Body of pancreas (tissue), 4 donors: ENCODE measurements around the gene ARHGEF7. TPM values are rescaled to one million over a fixed set of nuclear protein-coding genes. Genes with fewer than 3 reads are reported as not detected.

Source experiments
- ATAC-seq: fragments of 150-250 bp; one replicate; pipeline ENCODE4 v1.9.1; 2016
- DNase-seq, 4 donors: peaks; one replicate each; pipeline ENCODE4 v3.0.0-alpha.2; 2019
- H3K27ac ChIP-seq, 4 donors: fragments of 200-600 bp; sonication (generic); 1 replicate in 3 of 4; 2 replicates in 1 of 4; pipeline versions ENCODE4 v1.5.1 to v1.6.1; 2016 to 2019; ENCODE audit warnings: mild to moderate bottlenecking in 1 of 4, mixed read lengths in 1 of 4, moderate library complexity in 1 of 4
- H3K27me3 ChIP-seq, 2 donors: fragments of 200-600 bp; sonication (generic); one replicate each; pipeline ENCODE4 v1.6.0; 2016; ENCODE audit warnings: mild to moderate bottlenecking in 1 of 2
- H3K36me3 ChIP-seq, 2 donors: fragments of 200-600 bp; sonication (generic); replicated peaks in 1 of 2; 2 replicates each; pipeline ENCODE4 v1.5.1; 2016; ENCODE audit warnings: low read depth in 2 of 2; ENCODE audit not compliant: insufficient read depth in 1 of 2
- H3K4me1 ChIP-seq: fragments of 200-600 bp; sonication (generic); one replicate; pipeline ENCODE4 v1.6.0; 2016
- H3K4me3 ChIP-seq, 2 donors: fragments of 200-600 bp; sonication (generic); 1 replicate in 1 of 2; 2 replicates in 1 of 2; pipeline ENCODE4 v1.5.1; 2016 to 2019
- H3K9me3 ChIP-seq, 3 donors: fragments of 200-600 bp; sonication (generic); 1 replicate in 2 of 3; 2 replicates in 1 of 3; pipeline ENCODE4 v1.5.1; 2016
- POLR2A ChIP-seq, 3 donors: fragments of 450-650 bp; IDR thresholded peaks; one replicate each; pipeline ENCODE4 v1.6.1; 2016; ENCODE audit warnings: antibody characterized with exemption in 3 of 3, mild to moderate bottlenecking in 2 of 3
- WGBS, 2 donors: methylation state at CpG; one replicate each; pipeline ENCODE4 v1.1.5; 2017; 5-methylcytosine and 5-hydroxymethylcytosine counted together
- intact Hi-C: fragments of 100-400 bp; cut with DNase I; formaldehyde crosslinking; loops from one replicate; pipeline ENCODE4 v1.15.1; 2023
- total RNA-seq, 2 donors: library from RNA; depleted of rRNA; stranded (reverse); fragments of >200 nt; gene quantifications; one replicate each; pipeline ENCODE4 v1.1.0, GENCODE V29; 2016
- TF ChIP-seq, protein P1 (sequence below), 7 experiments: fragments of 450-650 bp in 4 of 7; fragments of 200-600 bp in 3 of 7; sonication (generic) in 3 of 7; IDR thresholded peaks; one replicate each; pipeline ENCODE4 v1.5.1; 2016 to 2019; ENCODE audit warnings: antibody characterized with exemption in 7 of 7

Gene ARHGEF7
- total RNA-seq, 2 donors from 2014 or later: 27.5 to 81.4 TPM

DNA sequence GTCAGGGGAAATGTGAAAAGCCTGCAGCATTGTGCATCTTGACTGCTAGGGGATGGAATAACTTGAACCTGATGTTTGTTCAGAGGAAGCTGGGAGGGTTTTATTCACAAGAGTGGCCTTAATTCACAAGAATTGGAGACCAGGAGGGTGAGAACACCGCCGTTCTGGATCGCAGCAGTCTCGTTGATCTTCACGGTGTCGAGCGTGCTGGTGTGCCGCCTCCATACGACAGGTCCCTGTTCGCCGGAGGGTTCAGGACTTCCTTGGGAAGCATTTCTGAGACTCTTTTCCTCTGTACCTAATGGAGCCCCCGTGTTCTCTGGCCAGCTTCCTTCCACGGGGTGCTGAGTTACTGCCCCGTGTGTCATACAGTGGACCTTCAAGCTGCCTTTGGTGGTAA lies 66.9 kb downstream of the ARHGEF7 start:
- intact Hi-C loops: no loop called here
- Histone ChIP-seq H3K4me3 (no peak overlapping the region), H3K36me3 (no peaks in the 10 kb centered on the region), H3K27me3 (no peaks in the 10 kb centered on the region), H3K27ac (no peak overlapping the region), H3K9me3 (no peaks in the 10 kb centered on the region), H3K4me1 (peaks cover 26% of the 10 kb centered on the region)
- 94 to 99% methylated on average over 14 of the region's 14 CpGs for WGBS, 2 donors
- DNase-seq: no peak
- TF ChIP-seq POLR2A (IDR thresholded peaks at IDR 0.05): no peak
- TF ChIP-seq, protein P1, sequence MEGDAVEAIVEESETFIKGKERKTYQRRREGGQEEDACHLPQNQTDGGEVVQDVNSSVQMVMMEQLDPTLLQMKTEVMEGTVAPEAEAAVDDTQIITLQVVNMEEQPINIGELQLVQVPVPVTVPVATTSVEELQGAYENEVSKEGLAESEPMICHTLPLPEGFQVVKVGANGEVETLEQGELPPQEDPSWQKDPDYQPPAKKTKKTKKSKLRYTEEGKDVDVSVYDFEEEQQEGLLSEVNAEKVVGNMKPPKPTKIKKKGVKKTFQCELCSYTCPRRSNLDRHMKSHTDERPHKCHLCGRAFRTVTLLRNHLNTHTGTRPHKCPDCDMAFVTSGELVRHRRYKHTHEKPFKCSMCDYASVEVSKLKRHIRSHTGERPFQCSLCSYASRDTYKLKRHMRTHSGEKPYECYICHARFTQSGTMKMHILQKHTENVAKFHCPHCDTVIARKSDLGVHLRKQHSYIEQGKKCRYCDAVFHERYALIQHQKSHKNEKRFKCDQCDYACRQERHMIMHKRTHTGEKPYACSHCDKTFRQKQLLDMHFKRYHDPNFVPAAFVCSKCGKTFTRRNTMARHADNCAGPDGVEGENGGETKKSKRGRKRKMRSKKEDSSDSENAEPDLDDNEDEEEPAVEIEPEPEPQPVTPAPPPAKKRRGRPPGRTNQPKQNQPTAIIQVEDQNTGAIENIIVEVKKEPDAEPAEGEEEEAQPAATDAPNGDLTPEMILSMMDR (IDR thresholded peaks at IDR 0.05): no peak
- no peak for ATAC-seq

DNA sequence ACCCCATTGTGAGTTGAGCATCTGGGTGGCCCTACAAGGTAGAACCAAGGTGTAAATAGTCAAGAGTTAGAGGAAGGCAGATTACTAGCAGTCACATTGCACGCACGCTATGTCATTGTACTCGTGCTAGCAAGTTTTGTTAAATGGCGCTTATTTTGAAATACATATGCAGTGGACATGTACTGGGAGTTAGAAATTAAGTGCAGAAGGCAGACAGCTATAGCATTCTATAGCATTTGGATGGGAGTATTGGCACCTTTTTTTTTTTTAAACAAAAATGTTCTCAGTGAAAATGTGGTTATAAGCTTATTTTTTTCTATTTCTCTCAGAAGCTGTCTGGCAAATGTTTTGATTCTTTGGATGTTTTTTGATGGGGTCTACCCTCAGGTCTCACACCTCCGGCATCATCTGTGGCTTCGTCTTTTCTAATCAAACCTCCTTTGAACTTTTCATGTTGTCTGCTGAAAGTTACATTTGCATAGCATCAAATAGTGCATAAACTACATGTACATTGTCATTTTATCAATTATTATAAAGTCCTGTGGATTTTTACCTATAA lies 68.1 kb downstream of the ARHGEF7 start:
- WGBS, 2 donors: 94 to 97% methylated on average over 6 of the region's 6 CpGs
- no peak overlapping the region for H3K27ac ChIP-seq

DNA sequence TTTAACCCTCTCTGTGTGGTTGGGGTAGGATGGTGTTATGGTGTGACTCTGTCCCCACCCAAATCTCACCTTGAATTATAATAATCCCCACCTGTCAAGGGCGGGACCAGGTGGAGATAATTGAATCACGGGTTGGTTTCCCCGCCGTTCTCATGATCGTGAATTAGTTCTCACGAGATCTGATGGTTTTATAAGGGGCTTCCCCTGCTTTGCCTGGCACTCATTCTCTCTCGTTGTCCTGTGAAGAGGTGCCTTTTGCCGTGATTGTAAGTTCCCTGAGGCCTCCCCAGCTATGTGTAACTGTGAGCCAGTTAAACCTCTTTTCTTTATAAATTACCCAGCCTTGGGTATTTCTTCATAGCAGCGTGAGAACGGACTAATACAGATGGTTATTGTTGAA lies 68.8 kb downstream of the ARHGEF7 start:
- 86 to 89% methylated on average over 10 of the region's 10 CpGs for WGBS, 2 donors
- DNase-seq: no peak
- Histone ChIP-seq H3K36me3 (no peaks in the 10 kb centered on the region), H3K9me3 (no peaks in the 10 kb centered on the region), H3K27ac (no peak overlapping the region), H3K27me3 (no peaks in the 10 kb centered on the region), H3K4me3 (no peak overlapping the region), H3K4me1 (peaks cover 23% of the 10 kb centered on the region)
- intact Hi-C loops: no loop called here
- TF ChIP-seq, protein P1 (IDR thresholded peaks at IDR 0.05): no peak
- TF ChIP-seq POLR2A (IDR thresholded peaks at IDR 0.05): no peak
- ATAC-seq: no peak

More for the DNA sequence above, 68.1 kb downstream of the ARHGEF7 start:
- no peak for DNase-seq
- no peak for ATAC-seq
- Histone ChIP-seq H3K4me1 (peaks cover 23% of the 10 kb centered on the region), H3K36me3 (no peaks in the 10 kb centered on the region), H3K27me3 (no peaks in the 10 kb centered on the region), H3K9me3 (no peaks in the 10 kb centered on the region), H3K4me3 (no peak overlapping the region)
- no peak for TF ChIP-seq POLR2A (IDR thresholded peaks at IDR 0.05)
- TF ChIP-seq, protein P1 (IDR thresholded peaks at IDR 0.05): no peak
- intact Hi-C loops: no loop called here

DNA sequence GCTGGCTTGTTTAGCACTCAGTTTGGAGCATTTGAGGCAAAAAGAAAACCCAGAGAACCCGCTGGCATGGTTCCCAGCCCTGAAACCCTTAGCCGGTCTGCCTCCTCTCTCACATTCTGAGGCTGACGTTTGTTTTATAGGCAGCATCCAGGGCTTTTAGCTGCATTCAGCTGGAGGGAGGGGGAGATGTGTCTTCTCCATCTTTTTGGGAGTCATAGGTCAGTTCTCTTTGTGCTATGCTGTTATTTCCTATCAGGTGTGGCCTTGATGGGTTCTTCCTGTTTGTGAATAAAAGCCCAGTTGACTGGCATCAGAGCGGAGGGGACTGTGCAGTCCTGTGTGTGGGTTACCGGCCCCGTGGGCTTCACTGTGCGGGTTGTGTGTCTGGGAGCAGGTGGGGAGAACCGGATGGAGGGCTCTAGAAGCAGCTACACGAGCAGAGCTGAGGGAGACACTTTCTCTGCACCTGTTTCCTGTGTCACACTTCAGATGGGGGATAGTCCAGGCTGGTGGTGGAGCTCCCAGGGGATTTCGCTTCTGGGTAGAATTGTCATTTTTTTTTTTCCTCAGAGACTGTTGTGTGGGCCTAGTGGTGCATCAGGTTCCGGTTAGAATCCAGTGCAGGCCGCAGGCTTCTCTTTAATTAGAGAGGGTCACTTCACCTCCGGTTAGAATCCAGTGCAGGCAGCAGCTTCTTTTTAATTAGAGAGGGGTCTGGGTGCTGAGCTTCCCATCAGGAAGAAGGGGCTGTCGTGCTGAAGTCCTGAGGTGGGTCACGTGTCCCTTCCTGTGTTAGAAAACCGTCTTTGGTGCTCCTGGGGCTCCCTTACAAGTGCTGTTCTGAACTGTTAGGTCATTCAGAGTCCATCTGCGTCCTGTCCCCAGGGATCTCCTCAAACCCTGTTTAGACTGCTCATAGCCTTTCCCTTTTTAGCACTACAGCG lies 69.6 kb downstream of the ARHGEF7 start:
- intact Hi-C loops: no loop called here
- H3K27ac ChIP-seq: no peak overlapping the region
- no peak overlapping the region for H3K4me3 ChIP-seq
- ATAC-seq (no peak), DNase-seq (no peak)
- peaks cover 23% of the 10 kb centered on the region for H3K4me1 ChIP-seq
- H3K27me3 ChIP-seq: no peaks in the 10 kb centered on the region
- H3K9me3 ChIP-seq: no peaks in the 10 kb centered on the region
- H3K36me3 ChIP-seq: no peaks in the 10 kb centered on the region
- 69 to 70% methylated on average over 18 of the region's 18 CpGs for WGBS, 2 donors
- TF ChIP-seq, protein P1 (IDR thresholded peaks at IDR 0.05): no peak
- no peak for TF ChIP-seq POLR2A (IDR thresholded peaks at IDR 0.05)
